Measurements from ENCODE around the gene GDF9.

The GDF9 gene

GRCh38 chr5:132838516-132839282 is 27.6 kb downstream of the GDF9 start:
- no peak for DNase-seq (ENCODE audit: low read depth in 1 of 2, low spot score in 1 of 2)

GRCh38 chr5:132837868-132838267 is 28.4 kb downstream of the GDF9 start:
- no peak for DNase-seq (ENCODE audit: low read depth in 1 of 2, low spot score in 1 of 2)

GRCh38 chr5:132836852-132837251 is 29.4 kb downstream of the GDF9 start:
- no peak for DNase-seq (ENCODE audit: low read depth in 1 of 2, low spot score in 1 of 2)

- no peak for DNase-seq (ENCODE audit: low read depth in 1 of 2, low spot score in 1 of 2)
Measured at GRCh38 chr5:132834057-132834456, 32.2 kb downstream of the GDF9 start.

GRCh38 chr5:132832612-132833011 is 33.7 kb downstream of the GDF9 start:
- DNase-seq (ENCODE audit: low read depth in 1 of 2, low spot score in 1 of 2), result no peak

GRCh38 chr5:132831095-132831860 is 35.0 kb downstream of the GDF9 start:
- DNase-seq (ENCODE audit: low read depth in 1 of 2, low spot score in 1 of 2), result no peak

- DNase-seq (ENCODE audit: low read depth in 1 of 2, low spot score in 1 of 2), result no peak
Measured at GRCh38 chr5:132830436-132831094, 35.7 kb downstream of the GDF9 start, which contains the start of gene SHROOM1. TSS of gene SHROOM1 (minus strand) at chr5:132830647. CDS start at chr5:132826140, 4,507 bp downstream.

- peak; percentile 39 to 66 for DNase-seq (ENCODE audit: low read depth in 1 of 2, low spot score in 1 of 2)
Measured at GRCh38 chr5:132829742-132830435, 36.4 kb downstream of the GDF9 start.

GRCh38 chr5:132828846-132829494 is 37.3 kb downstream of the GDF9 start:
- no peak for DNase-seq (ENCODE audit: low read depth in 1 of 2, low spot score in 1 of 2)

GRCh38 chr5:132827943-132828673 is 38.2 kb downstream of the GDF9 start:
- no peak for DNase-seq (ENCODE audit: low read depth in 1 of 2, low spot score in 1 of 2)

GRCh38 chr5:132826424-132827082 is 39.7 kb downstream of the GDF9 start:
- no peak for DNase-seq (ENCODE audit: low read depth in 1 of 2, low spot score in 1 of 2)

- no peak for DNase-seq (ENCODE audit: low read depth in 1 of 2, low spot score in 1 of 2)
Measured at GRCh38 chr5:132825834-132826391, 40.4 kb downstream of the GDF9 start.

GRCh38 chr5:132825033-132825833 is 41.0 kb downstream of the GDF9 start:
- DNase-seq (ENCODE audit: low read depth in 1 of 2, low spot score in 1 of 2), result no peak

GRCh38 chr5:132824426-132824825 is 41.8 kb downstream of the GDF9 start:
- no peak for DNase-seq (ENCODE audit: low read depth in 1 of 2, low spot score in 1 of 2)

- DNase-seq (ENCODE audit: low read depth in 1 of 2, low spot score in 1 of 2), result no peak
Measured at GRCh38 chr5:132823481-132824050, 42.7 kb downstream of the GDF9 start.

GRCh38 chr5:132822650-132823480 is 43.4 kb downstream of the GDF9 start:
- no peak for DNase-seq (ENCODE audit: low read depth in 1 of 2, low spot score in 1 of 2)

- no peak for DNase-seq (ENCODE audit: low read depth in 1 of 2, low spot score in 1 of 2)
Measured at GRCh38 chr5:132821791-132822190, 44.5 kb downstream of the GDF9 start.

Data from stimulated activated CD4-positive, alpha-beta T cell treated with anti-CD3 and anti-CD28 coated beads, Interleukin-15, amount 100 ng/mL, for 1 hour (primary cell).